ENCODE results near the gene RALGPS2. TPM values are rescaled to one million over a fixed set of nuclear protein-coding genes. Genes with fewer than 3 reads are reported as not detected.

Gene RALGPS2
- total and polyA plus RNA-seq, 2 of the 8 experiments (the other 6 are each of a cell fraction or from before 2014, with no cell fraction given) = 6.7 to 38.0 TPM

GRCh38 chr1:178688244-178688643, 36.8 kb upstream of the RALGPS2 start (continued):
- no peak for TF ChIP-seq CHD7 (IDR thresholded peaks at IDR 0.05; ENCODE audit: insufficient replicate concordance, low read length)
- TF ChIP-seq POLR2AphosphoS5 (IDR thresholded peaks at IDR 0.05; ENCODE audit: low read depth, low read length) = no peak
- no peak for TF ChIP-seq SP2 (IDR thresholded peaks at IDR 0.05; ENCODE audit: low read length)
- TF ChIP-seq KDM4A (IDR thresholded peaks at IDR 0.05; ENCODE audit: low read depth, low read length, severe bottlenecking) = no peak
- TF ChIP-seq SRF (IDR thresholded peaks at IDR 0.05; ENCODE audit: low read depth, low read length) = no peak
- no peak for TF ChIP-seq BRCA1 (IDR thresholded peaks at IDR 0.05; ENCODE audit: low read depth, low read length)
- no peak for TF ChIP-seq MAX (IDR thresholded peaks at IDR 0.05)
- TF ChIP-seq KDM5A (IDR thresholded peaks at IDR 0.05; ENCODE audit: low read length) = no peak
- no peak for TF ChIP-seq ATF2 (IDR thresholded peaks at IDR 0.05; ENCODE audit: low read length)
- no peak for TF ChIP-seq KDM1A (IDR thresholded peaks at IDR 0.05; ENCODE audit: borderline replicate concordance, low read length)
